ENCODE measurements around the gene NUDT3.

Gene NUDT3

DNA sequence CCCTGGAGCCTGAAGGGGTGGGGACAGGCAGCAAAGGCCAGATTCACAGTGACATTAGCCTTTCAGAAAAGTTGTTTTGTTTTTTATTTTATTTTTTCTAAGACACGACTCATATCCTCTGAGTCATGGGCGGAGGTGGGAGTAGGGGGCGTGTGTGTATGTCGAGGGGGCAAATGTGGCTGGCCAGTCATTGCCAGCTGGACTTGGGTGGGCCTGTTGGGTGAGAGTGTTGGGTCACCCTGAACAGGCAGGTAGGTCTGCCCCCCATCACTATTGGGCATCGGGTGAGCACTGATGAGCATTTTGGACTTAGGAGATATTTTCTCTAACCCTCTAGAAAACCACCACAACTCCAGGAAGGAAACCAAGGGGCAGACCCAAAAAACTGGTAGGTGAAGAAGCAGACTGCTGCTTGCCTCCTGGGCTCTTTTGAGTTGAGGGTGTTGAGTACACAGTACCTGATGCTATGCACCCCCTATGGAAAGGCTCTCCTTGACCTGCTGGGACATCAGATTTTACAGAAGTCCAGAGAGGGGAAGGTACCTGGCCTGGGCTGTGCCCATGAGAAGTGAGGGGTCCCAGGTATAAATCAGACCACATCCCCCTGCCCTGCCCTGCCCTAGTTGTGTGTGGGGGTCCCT is 149.2 kb downstream of the NUDT3 start:
- Mint-ChIP-seq H3K4me1 (peaks cover 39% of the 10 kb centered on the region), H3K4me3 (no peak overlapping the region), H3K9me3 (no peaks in the 10 kb centered on the region), H3K36me3 (peaks cover 13% of the 10 kb centered on the region), H3K27ac (peak overlapping the region; percentile 50), H3K27me3 (no peaks in the 10 kb centered on the region)
- DNase-seq (ENCODE audit: low spot score in 2 of 2) (no peak), ATAC-seq (ENCODE audit: low read depth) (no peak)

- Mint-ChIP-seq H3K4me1 (peaks cover 33% of the 10 kb centered on the region), H3K9me3 (no peaks in the 10 kb centered on the region), H3K4me3 (no peak overlapping the region), H3K36me3 (peaks cover 13% of the 10 kb centered on the region), H3K27ac (peak overlapping the region; percentile 28), H3K27me3 (no peaks in the 10 kb centered on the region)
- DNase-seq (ENCODE audit: low spot score in 2 of 2) = no peak
- ATAC-seq (ENCODE audit: low read depth) = no peak
Measured at GRCh38 chr6:34242252-34243130, 150.0 kb downstream of the NUDT3 start.

- Mint-ChIP-seq H3K27me3 (no peaks in the 10 kb centered on the region), H3K9me3 (no peaks in the 10 kb centered on the region), H3K4me3 (no peak overlapping the region), H3K36me3 (peaks cover 13% of the 10 kb centered on the region), H3K4me1 (peaks cover 27% of the 10 kb centered on the region), H3K27ac (peak overlapping the region; percentile 28)
- DNase-seq (ENCODE audit: low spot score in 2 of 2) = no peak
- no peak for ATAC-seq (ENCODE audit: low read depth)
Measured at GRCh38 chr6:34241351-34242215, 150.9 kb downstream of the NUDT3 start.

DNA sequence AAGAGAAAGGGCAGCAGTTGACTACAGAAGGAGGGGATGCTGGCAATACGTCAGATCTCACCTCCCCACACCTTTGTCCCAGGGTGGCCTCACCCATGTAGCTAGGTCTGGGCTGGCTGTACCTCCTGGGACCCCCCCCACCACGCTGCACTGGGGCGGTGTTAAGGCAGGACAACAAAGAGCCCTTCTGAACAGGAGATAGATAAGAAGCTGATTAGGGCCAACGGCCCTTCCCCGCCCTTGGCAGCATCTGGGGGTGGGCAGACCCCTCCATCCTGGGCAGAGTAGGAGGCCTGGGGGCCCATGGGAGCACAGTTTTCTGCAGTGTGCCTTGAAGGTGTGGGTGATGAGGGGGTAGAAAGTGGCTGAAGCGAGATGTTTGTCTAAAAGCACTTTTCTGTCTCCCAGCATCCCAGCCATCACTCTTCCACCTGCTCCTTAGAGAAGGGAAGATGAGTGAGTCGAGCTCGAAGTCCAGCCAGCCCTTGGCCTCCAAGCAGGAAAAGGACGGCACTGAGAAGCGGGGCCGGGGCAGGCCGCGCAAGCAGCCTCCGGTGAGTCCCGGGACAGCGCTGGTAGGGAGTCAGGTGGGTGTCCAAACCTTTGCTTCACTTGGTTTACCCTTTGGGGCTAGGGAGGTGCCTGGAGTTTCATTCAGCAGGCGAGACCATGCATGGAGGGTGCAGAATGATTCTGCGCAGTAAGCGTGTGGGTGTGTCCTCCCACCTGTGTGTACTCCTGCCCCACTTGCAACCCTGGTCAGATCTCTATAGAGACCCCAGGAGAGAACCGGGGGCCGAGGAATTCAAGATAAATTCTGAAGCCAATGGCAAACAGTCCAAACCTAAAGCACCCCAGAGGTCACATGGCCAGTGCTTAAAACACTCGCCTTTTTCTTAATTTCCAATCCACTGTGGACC is 151.9 kb downstream of the NUDT3 start:
- no peak for ATAC-seq (ENCODE audit: low read depth)
- peaks cover 27% of the 10 kb centered on the region for H3K4me1 Mint-ChIP-seq
- no peak for DNase-seq (ENCODE audit: low spot score in 2 of 2)
- H3K27me3 Mint-ChIP-seq = no peaks in the 10 kb centered on the region
- H3K9me3 Mint-ChIP-seq = no peaks in the 10 kb centered on the region
- peaks cover 12% of the 10 kb centered on the region for H3K36me3 Mint-ChIP-seq
- peak overlapping the region; percentile 66 for H3K27ac Mint-ChIP-seq
- H3K4me3 Mint-ChIP-seq = no peak overlapping the region

- H3K4me1 Mint-ChIP-seq = peaks cover 24% of the 10 kb centered on the region
- H3K4me3 Mint-ChIP-seq = no peak overlapping the region
- DNase-seq (ENCODE audit: low spot score in 2 of 2) (no peak), ATAC-seq (ENCODE audit: low read depth) (no peak)
- H3K27me3 Mint-ChIP-seq = no peaks in the 10 kb centered on the region
- peak overlapping the region; percentile 66 for H3K27ac Mint-ChIP-seq
- no peaks in the 10 kb centered on the region for H3K9me3 Mint-ChIP-seq
- peaks cover 9% of the 10 kb centered on the region for H3K36me3 Mint-ChIP-seq
Measured at GRCh38 chr6:34239893-34240292, 152.6 kb downstream of the NUDT3 start.

- Mint-ChIP-seq H3K9me3 (no peaks in the 10 kb centered on the region), H3K36me3 (peaks cover 9% of the 10 kb centered on the region), H3K27ac (peak overlapping the region; percentile 66), H3K4me1 (peaks cover 24% of the 10 kb centered on the region), H3K27me3 (no peaks in the 10 kb centered on the region), H3K4me3 (no peak overlapping the region)
- DNase-seq (ENCODE audit: low spot score in 2 of 2) (no peak), ATAC-seq (ENCODE audit: low read depth) (no peak)
Measured at GRCh38 chr6:34239500-34239825, 153.0 kb downstream of the NUDT3 start.

DNA sequence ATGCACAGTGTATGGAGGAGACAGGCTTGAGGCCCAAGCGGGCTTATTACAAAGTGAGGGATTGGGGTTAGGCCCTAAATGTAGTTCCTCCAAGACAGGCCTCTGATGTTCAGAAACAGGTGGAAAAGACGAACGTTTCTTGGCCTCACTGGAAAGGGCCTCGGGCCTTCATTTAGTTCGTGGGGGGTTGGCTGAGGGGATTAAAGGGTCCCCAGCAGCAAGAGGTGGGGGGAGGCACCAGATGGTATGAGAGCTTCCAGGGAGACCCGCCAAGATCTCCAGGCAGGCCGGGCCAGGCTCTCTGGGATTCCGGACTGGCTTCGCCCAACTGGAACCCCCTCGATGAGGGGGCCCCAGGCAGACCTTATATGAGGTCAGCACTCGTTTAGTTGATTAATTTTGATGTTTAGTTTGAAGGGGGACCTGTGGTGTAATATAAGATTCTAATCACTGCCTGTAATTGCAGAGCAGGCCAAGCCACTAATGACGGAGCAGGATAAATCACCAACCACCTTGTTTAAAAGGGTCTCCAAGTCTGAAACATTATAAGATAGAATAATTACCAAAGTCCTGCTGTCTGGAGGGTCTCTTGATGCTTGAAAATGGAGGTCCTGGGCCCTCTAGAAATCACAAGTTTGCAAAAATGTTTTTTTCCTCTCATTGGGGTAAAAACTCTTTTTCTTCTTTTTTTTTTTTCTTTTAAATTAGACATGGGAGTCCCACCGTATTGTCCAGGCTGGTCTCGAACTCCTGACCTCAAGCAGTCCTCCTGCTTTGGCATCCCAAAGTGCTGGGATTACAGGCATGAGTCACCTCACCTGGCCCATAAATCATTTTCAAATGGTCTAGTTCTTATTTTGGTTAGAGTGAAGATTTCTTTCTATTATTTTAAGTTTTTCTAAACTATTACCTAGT is 153.6 kb downstream of the NUDT3 start:
- H3K27me3 Mint-ChIP-seq = no peaks in the 10 kb centered on the region
- H3K4me3 Mint-ChIP-seq = peak overlapping the region; percentile 82
- H3K36me3 Mint-ChIP-seq = peaks cover 9% of the 10 kb centered on the region
- peaks cover 24% of the 10 kb centered on the region for H3K4me1 Mint-ChIP-seq
- H3K9me3 Mint-ChIP-seq = no peaks in the 10 kb centered on the region
- ATAC-seq (ENCODE audit: low read depth) (no peak), DNase-seq (ENCODE audit: low spot score in 2 of 2) (no peak)
- H3K27ac Mint-ChIP-seq = peak overlapping the region; percentile 85

- H3K36me3 Mint-ChIP-seq = peaks cover 9% of the 10 kb centered on the region
- peak overlapping the region; percentile 85 for H3K4me3 Mint-ChIP-seq
- DNase-seq (ENCODE audit: low spot score in 2 of 2) (peak; percentile 49 to 68), ATAC-seq (ENCODE audit: low read depth) (peak; percentile 7)
- peak overlapping the region; percentile 85 for H3K27ac Mint-ChIP-seq
- no peaks in the 10 kb centered on the region for H3K27me3 Mint-ChIP-seq
- no peaks in the 10 kb centered on the region for H3K9me3 Mint-ChIP-seq
- peaks cover 22% of the 10 kb centered on the region for H3K4me1 Mint-ChIP-seq
Measured at GRCh38 chr6:34237722-34238584, 154.5 kb downstream of the NUDT3 start.

- peaks cover 16% of the 10 kb centered on the region for H3K4me1 Mint-ChIP-seq
- no peaks in the 10 kb centered on the region for H3K27me3 Mint-ChIP-seq
- H3K27ac Mint-ChIP-seq = peak overlapping the region; percentile 99
- no peak overlapping the region for H3K4me3 Mint-ChIP-seq
- no peaks in the 10 kb centered on the region for H3K9me3 Mint-ChIP-seq
- peak; percentile 2 for ATAC-seq (ENCODE audit: low read depth)
- peaks cover 9% of the 10 kb centered on the region for H3K36me3 Mint-ChIP-seq
- DNase-seq (ENCODE audit: low spot score in 2 of 2) = peak in 1 of 2 donors; percentile 55
Measured at GRCh38 chr6:34237316-34237721, 155.2 kb downstream of the NUDT3 start.

GRCh38 chr6:34236443-34237315 is 155.8 kb downstream of the NUDT3 start, which contains the start of gene HMGA1:
Gene HMGA1, plus strand, starts transcription at chr6:34236873. Its CDS starts 3,908 bp downstream, at chr6:34240781.
- Mint-ChIP-seq H3K27me3 (no peaks in the 10 kb centered on the region), H3K36me3 (peaks cover 5% of the 10 kb centered on the region), H3K9me3 (no peaks in the 10 kb centered on the region), H3K27ac (peak within 1 kb of the TSS; percentile 99), H3K4me1 (peaks cover 19% of the 10 kb centered on the region), H3K4me3 (peak within 1 kb of the TSS; percentile 92)
- ATAC-seq (ENCODE audit: low read depth) = peak; percentile 78
- peak; percentile 84 to 88 for DNase-seq (ENCODE audit: low spot score in 2 of 2)

DNA sequence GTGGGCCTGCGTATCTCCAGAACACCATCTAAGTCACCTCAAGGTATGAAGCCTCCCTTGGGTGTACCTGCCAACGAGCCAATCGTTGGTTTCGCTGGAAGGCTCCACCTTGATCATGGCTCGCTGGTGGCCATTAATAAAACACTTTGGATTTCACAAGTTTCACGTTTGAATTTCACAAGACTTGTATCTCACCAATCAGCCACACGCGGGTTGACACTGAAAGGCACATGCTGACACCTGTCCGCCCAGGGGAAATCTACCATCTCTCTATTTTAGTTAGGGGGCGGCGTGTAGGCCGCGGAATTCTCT is 156.4 kb downstream of the NUDT3 start:
- H3K27me3 Mint-ChIP-seq = no peaks in the 10 kb centered on the region
- ATAC-seq (ENCODE audit: low read depth) = peak; percentile 37
- DNase-seq (ENCODE audit: low spot score in 2 of 2) = no peak
- H3K36me3 Mint-ChIP-seq = peaks cover 2% of the 10 kb centered on the region
- peaks cover 19% of the 10 kb centered on the region for H3K4me1 Mint-ChIP-seq
- H3K27ac Mint-ChIP-seq = peak overlapping the region; percentile 99
- H3K4me3 Mint-ChIP-seq = peak overlapping the region; percentile 92
- H3K9me3 Mint-ChIP-seq = no peaks in the 10 kb centered on the region

Measured in memory B cell (primary cell).